Measurements from ENCODE around the gene HLCS.

HLCS gene

GRCh38 chr21:36704958-36705678 is 261.4 kb downstream of the HLCS start:
- no peak for DNase-seq (ENCODE audit: low read depth in 3 of 3)

GRCh38 chr21:36704281-36704957 is 262.1 kb downstream of the HLCS start:
- DNase-seq (ENCODE audit: low read depth in 3 of 3): no peak

DNA sequence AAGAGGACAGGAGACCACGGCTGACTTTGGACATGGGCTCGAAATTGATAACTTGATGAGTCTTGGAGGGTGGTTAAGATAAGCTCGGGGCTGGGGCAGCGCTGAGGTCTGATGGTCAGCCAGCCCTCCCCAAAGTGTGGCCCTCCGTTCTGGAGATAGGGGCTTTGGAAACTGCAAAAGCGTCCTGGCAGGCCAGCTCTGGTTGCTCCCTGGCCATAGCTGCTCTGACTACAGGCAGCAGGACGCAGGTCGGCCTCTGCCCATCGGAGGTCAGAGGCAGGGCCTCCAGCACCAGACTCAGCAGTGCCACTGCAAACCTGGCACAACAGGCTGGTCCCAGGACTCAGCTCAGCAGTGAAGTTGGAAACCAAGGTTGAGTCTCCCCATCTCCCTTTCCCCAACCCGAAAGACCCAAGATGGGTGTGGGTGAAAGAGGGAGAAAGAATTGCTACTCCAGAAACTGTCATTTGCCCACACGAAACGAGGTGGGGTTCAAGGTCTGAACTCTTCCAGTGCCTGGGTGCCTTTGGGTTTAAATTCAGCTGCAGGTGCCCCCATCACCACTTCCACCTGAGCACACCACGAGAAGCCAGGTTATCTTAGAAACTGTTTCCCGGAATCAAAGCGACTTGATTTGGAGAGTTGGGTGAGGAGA is 262.7 kb downstream of the HLCS start:
- no peak for DNase-seq (ENCODE audit: low read depth in 3 of 3)

DNA sequence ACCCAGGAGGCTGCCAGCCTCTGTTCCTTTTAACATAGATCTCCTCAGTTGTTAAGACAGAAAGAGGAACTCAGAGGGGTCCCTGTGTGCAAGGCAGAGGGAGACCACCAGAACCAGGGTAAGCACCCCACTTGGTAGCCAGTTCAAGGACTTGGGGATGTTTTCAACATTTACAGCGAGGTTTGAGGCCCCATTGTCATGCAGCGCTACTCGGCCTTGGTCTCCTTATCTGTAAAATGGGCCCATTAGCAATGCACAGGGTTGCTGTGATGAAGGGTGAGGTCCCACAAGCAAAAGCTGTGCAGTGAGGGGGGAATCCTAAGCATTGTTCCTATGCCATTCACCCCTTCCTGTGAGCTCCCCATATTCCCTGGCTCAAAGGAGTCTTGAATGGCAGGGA is 263.3 kb downstream of the HLCS start:
- DNase-seq (ENCODE audit: low read depth in 3 of 3): no peak

- DNase-seq (ENCODE audit: low read depth in 3 of 3): no peak
Observed at GRCh38 chr21:36702622-36702968, 263.9 kb downstream of the HLCS start.

DNA sequence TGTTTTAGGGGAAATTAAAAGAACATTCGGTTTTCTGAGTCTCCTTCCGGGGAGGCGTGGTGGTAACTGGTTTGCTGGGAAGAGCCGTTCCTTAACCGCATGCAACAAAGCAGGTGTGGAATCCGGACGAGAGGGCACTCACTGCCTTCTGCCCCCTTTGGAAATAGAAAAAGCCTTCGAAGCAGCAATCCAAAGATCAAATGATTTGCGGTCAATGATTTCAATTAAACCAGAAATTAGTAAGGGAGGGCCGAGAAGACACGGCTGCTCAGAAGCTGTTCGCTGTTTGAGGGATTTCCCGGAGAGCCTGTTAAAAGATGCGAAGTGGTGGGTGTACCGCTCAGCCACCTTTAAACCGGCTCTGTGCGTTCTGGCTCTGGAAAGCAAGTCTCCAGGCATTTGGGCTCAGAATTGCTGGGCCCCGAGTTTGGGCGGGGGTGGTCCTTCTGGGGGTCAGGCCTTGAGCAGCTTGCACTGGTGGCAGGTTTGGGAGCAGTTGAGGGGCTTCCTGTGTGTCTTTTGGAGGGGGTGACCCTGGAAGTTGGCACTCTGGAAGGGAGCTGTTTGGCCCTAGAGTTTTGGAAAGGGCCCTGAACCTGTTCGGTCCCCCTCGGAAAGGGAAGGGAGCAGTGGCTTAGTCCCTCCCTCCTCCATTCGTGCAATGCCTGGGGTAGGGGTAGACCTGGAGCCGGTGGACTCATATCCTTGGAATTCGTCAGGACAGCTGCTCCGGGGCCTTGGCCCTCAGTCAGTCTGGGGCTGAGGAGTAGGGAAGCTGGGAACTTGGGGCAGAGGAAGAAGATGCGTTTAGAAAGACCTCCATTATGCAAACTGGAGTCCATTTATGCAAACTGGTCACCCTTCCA is 264.5 kb downstream of the HLCS start:
- DNase-seq (ENCODE audit: low read depth in 3 of 3): no peak

DNA sequence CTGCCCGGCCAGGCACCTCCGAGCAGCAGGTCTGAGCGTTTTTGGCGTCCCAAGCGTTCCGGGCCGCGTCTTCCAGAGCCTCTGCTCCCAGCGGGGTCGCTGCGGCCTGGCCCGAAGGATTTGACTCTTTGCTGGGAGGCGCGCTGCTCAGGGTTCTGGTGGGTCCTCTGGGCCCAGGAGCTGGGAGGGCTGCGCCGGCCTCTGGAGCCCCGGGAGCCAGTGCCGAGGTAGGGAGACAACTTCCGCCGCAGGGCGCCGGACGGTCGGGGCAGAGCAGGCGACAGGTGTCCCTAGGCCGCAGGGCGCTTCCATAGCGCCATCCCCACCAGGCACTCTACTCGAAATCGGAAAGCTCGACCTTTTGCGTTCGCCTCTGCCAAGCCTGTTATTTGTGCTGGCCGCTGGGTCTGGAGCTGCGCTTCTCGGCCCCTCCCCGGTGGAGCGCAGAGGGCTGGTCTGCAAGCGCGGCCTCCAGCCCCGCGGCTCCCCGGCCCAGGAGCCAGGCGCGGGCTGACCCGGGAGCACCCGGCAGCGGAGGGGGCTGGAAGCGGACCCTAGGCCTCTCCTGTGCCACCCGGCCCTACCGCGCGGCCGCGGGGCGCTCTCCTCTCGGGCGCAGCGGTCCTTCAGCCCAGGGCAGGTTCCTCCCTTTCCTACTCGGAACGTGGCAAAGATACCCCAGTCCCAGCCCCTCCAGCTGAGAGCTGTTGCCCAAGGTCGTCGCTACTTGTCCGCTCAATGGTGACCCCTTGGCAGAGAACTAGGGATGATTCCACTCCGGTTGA is 265.3 kb downstream of the HLCS start:
- no peak for DNase-seq (ENCODE audit: low read depth in 3 of 3)
